HL-60 (cell line): ENCODE results near the gene JPH3.

Experiments
- GABPA ChIP-seq: IDR thresholded peaks from 2 replicates; pipeline ENCODE4 v1.6.1; 2012; ENCODE audit warnings: low read depth
- POLR2AphosphoS5 ChIP-seq: IDR thresholded peaks from 2 replicates; pipeline ENCODE4 v1.6.1; 2012; ENCODE audit warnings: low read depth
- TF ChIP-seq, protein P1 (sequence below): IDR thresholded peaks from one replicate; pipeline ENCODE4 v1.5.1; 2011; ENCODE audit warnings: low read length, control low read depth, inconsistent platforms; ENCODE audit not compliant: insufficient read depth
- TF ChIP-seq, protein P2 (sequence below): IDR thresholded peaks from 2 replicates; pipeline ENCODE4 v1.6.1; 2012; ENCODE audit warnings: low read depth; ENCODE audit not compliant: insufficient replicate concordance

- no peak for TF ChIP-seq POLR2AphosphoS5
- TF ChIP-seq, protein P1, sequence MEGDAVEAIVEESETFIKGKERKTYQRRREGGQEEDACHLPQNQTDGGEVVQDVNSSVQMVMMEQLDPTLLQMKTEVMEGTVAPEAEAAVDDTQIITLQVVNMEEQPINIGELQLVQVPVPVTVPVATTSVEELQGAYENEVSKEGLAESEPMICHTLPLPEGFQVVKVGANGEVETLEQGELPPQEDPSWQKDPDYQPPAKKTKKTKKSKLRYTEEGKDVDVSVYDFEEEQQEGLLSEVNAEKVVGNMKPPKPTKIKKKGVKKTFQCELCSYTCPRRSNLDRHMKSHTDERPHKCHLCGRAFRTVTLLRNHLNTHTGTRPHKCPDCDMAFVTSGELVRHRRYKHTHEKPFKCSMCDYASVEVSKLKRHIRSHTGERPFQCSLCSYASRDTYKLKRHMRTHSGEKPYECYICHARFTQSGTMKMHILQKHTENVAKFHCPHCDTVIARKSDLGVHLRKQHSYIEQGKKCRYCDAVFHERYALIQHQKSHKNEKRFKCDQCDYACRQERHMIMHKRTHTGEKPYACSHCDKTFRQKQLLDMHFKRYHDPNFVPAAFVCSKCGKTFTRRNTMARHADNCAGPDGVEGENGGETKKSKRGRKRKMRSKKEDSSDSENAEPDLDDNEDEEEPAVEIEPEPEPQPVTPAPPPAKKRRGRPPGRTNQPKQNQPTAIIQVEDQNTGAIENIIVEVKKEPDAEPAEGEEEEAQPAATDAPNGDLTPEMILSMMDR, result no peak
- no peak for TF ChIP-seq GABPA
- TF ChIP-seq, protein P2, sequence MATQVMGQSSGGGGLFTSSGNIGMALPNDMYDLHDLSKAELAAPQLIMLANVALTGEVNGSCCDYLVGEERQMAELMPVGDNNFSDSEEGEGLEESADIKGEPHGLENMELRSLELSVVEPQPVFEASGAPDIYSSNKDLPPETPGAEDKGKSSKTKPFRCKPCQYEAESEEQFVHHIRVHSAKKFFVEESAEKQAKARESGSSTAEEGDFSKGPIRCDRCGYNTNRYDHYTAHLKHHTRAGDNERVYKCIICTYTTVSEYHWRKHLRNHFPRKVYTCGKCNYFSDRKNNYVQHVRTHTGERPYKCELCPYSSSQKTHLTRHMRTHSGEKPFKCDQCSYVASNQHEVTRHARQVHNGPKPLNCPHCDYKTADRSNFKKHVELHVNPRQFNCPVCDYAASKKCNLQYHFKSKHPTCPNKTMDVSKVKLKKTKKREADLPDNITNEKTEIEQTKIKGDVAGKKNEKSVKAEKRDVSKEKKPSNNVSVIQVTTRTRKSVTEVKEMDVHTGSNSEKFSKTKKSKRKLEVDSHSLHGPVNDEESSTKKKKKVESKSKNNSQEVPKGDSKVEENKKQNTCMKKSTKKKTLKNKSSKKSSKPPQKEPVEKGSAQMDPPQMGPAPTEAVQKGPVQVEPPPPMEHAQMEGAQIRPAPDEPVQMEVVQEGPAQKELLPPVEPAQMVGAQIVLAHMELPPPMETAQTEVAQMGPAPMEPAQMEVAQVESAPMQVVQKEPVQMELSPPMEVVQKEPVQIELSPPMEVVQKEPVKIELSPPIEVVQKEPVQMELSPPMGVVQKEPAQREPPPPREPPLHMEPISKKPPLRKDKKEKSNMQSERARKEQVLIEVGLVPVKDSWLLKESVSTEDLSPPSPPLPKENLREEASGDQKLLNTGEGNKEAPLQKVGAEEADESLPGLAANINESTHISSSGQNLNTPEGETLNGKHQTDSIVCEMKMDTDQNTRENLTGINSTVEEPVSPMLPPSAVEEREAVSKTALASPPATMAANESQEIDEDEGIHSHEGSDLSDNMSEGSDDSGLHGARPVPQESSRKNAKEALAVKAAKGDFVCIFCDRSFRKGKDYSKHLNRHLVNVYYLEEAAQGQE, result no peak
Measured at GRCh38 chr16:87604634-87605111, 2.4 kb downstream of the JPH3 start.
